GM19099 (cell line): ENCODE measurements around the gene NTPCR.

Source experiments
- POLR2A ChIP-seq: IDR thresholded peaks from 3 replicates; pipeline ENCODE4 v1.6.1; 2011; ENCODE audit warnings: low read depth; ENCODE audit not compliant: insufficient read length; ENCODE audit errors: extremely low read depth

Gene NTPCR

DNA sequence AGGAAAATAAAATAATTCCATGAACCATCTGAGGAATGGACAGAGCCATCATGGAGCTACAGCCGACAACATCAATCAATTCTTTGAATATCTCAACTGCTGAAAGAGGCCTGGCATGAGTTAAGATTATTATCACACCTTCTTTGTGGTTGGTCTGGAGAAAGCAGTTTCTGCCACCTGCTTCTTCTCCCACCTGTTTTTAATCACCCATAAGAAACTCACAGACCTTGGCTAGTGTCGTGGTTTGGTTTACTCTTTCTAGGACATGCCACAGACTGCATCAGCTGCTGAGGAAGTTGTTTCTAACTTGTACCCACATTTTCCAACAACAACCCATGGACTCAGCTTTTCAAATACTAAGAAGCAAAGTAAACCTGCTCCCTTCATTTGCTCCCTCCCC lies 65.6 kb downstream of the NTPCR start:
- TF ChIP-seq POLR2A = no peak

DNA sequence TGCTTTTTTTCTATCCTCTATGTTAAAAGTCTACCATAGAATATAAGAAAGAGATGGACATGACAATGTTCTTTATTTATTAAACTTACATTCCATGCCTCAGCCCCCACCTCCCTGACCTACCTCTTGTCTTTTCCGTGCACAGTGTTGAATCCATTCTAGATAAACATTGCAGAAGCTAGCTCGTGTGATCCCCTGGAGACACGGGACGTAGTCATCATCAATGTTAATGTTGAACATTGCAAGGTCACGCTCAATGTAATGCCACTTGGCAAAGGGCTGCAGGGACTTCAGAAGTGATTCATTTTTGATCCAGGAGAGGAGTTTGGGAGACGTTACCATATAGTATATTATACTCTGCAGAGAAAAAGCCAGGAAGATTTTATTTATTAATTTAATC lies 66.4 kb downstream of the NTPCR start:
- TF ChIP-seq POLR2A = no peak

DNA sequence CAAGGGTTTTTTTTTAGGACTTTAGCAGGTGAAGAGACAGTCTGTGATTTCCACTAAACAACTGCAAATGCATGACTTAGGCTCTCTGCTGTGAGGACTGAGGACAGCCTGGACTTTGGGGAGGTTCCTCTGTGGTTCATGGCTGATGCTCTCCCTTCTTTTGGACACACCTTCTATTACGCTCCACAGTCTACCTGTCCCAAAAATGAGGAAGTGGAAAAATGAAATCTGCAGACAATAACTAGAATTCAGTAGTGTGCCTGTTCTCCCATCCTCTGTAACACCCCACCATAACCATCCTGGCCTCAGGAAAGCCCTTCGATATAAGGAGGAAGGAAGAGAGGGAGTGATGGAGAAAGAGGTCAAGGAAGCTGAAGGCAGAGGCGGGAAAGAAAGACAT lies 68.7 kb downstream of the NTPCR start:
- TF ChIP-seq POLR2A = no peak

DNA sequence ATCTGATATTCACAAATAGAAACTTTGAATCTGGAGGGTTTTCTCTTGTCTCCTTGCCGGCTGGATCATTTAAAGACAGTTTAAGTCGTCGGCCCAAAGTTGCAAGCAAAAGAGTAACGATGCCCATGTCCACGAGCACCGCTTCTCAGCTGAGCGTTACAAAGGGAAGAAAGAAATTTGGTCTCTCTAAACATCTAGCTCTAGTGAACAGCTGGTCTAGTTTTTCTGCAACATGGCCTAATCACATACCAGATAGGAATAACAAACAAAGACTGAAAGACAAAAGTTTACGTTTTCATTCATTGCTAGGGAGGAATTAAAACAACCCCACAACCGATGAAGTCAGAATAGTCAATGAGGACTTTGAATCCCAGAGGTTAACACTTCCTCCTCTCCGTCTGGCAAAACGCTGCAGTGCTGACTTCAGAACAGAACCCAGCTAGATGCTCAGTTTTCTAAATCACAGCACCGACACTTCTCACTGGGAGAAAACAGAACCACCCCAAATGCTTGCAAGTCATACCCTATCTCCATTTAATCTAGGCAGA lies 69.4 kb downstream of the NTPCR start:
- no peak for TF ChIP-seq POLR2A

DNA sequence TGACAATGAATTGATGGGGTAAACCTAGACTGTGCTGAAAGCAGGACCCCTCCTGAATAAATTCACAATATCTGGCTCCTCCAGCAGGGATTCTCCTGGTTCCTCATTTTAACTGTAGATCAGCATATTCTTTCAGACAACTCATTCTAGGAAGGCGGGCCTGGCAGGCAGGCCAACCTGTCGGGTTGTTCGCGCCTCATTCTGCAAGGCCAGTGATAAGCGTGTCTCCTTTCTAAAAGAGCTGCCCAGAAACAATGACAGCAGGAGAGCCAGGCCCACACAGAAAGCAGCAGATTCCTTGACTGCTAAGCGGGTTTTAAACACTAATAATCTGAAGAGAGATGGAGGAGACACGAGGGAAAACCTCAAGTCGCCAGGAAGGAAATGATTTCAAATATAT lies 70.0 kb downstream of the NTPCR start:
- no peak for TF ChIP-seq POLR2A

DNA sequence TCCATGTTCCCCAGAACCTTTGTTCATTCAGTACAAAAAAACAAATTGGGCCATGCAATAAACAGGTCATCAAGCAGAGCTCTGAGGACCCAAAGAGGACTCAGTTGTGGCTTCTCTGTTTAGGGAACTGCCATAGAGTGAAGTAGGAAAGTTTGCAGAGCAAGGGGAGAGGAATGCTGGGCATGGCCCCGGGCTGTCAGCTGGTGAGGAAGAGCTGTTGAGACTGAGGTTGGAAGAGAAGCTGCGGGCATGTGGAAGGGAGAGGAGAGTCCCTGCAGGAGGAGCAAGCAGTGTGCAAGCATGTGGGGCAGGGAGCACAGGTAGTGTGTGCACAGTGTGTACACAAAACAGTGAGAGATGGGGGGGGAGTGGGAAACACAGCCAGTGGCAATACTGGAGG lies 71.8 kb downstream of the NTPCR start:
- no peak for TF ChIP-seq POLR2A

DNA sequence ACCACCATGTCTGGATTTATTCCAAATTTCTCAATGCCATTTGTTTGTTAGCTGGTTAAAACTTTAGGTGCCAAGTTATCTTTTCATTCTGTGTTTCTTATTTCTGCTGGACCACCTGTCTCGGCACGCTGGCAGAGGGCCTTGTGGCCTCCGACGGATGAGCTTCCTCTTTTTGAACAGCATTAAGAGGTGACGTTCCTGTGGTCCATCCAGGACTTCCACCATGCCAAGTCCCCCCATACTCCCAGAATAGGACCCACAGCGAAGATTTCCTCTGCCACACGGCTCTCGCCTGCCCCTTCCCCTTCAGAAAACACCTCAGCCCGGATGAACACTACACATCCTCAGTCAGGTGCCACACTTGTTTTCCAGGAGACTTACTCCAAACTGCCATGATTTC lies 73.8 kb downstream of the NTPCR start:
- no peak for TF ChIP-seq POLR2A

DNA sequence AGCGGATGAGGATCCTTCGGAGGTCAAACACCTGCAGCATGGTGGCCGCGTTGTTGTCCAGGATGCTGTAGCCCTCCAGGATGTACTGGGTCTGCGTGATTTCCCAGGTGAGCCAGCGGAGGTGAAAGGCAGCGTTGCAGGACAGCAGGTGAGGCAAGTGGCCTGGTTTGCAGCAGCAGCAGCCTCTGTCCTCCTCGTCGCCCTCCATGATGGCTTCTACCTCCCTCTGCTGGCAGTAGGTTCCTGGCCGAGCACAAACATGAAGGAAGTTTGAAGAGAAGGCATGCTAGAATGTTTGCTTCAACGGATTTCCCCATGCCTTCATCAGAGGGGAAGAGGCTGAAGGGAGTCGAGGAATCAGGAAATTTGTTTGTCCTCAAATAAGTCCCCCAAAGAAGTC lies 74.7 kb downstream of the NTPCR start:
- no peak for TF ChIP-seq POLR2A

DNA sequence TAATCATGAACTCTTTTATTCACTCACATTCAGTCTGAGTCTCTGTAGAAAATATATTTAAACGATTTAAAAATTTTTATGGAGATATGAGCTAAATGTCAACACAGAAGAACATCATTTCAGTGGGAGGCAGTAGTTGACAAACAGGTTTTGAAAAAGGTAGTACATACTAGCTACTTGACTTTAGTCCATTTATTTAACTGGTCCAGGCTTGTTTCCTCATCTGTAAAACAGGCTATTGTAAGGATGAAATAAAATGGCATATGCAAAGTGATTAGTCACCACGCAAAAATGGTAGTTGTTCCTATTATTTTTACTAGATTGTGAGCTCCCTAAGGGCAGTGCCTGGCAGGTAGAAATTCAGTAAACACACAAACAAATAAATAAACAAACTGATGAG lies 75.2 kb downstream of the NTPCR start:
- TF ChIP-seq POLR2A = no peak

DNA sequence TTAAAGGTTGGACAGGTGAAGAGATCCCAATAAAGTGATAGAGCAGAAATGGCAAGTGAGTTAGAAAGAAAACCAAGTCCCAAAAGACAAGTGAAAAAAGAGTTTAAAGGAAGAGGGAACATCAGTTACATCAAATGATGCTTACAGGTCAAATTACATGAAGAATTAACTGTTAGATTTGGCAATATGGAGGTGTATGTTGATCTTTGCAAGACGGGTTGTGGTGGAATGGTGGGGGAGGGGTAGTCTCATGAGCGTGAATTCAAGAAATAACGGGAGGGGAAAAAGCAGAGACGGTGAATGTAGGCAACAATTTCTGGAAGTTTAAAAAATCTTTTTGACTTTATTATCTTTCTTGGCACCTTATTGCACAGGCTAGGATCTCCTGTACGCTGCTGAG lies 76.6 kb downstream of the NTPCR start:
- no peak for TF ChIP-seq POLR2A

DNA sequence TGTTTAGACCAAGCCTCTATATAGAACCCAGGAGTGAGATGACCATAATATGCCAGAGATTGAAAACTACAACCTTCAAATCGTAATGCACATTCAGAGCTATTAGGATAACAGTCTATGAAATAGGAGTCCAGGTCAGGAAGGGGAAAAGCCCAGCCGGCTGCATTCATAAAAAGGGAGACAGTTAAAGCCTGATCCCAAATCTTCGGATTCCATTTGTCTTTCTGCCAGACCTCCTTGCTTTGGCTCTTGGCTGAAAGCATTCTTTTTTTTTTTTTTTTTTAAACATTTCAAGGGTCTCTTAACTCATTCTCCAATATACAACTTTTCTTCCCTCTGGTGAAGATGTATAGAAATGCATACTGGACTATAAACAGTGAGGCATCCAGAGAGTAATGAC lies 81.1 kb downstream of the NTPCR start:
- TF ChIP-seq POLR2A = no peak

DNA sequence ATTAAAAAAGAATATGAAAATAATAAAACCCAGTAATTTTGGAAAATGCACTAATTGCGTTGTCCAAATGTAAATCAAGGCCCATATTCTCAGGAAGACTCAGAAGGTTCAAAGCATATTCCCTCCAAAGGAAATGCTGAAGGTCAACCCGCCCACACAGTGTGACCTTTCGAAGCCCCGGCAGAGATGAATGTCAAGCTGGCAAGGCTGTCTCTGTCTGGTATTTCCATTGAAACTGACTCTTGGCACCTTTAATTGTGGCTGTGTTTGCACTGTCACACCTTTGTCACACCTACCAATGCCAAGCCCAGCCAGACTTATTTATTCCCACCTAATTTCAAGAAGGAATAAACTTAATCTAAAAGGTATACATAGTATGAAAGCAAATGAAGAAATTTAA lies 82.5 kb downstream of the NTPCR start:
- TF ChIP-seq POLR2A = no peak

DNA sequence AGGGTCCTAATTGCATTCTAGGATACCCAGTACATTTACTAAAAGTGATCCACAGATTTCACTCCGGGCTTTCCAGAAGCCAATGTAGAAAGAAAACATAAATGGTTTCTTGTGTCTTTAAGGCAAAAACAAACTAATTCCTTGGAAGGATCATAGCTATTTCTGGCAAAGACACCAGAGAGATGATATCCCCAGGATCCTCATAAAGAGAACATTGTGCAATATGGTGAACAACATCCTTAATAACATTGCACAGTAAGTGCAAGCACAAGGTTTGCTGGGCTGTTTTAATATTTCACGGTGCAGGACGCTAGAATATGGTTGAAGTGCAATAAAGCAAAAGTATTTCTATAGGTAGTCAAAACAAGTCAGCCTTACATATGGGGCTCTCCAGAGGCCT lies 83.0 kb downstream of the NTPCR start:
- TF ChIP-seq POLR2A = no peak
